ENCODE measurements around the gene CTNNA3.

Gene CTNNA3

DNA sequence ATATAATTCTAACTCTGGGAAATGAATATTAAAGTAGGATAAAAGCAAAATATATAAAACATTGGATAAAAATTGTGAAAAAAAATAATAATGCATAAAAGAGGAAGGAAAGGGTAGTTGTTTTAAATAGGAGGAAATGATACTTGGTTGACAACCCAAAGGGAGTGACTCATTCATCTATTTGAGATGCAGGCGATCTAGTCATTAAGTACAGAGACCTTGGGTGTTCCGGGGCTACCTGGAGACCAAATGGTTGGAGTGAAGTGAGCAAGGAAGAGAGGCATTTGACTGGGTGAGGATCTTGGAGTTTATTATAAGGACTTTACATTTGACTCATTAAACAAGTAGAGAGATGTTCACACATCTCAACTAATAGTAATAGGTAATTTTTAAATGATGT is 659.2 kb downstream of the CTNNA3 start:
- Histone ChIP-seq H3K4me3 (ENCODE audit: low read depth, low read length) (no peak overlapping the region), H3K36me3 (ENCODE audit: control insufficient read depth in 2 of 2, insufficient read depth in 1 of 2, low read length in 2 of 2) (no peaks in the 10 kb centered on the region), H3K27ac (ENCODE audit: extremely low read depth, low read depth, low read length) (no peak overlapping the region), H3K9me3 (ENCODE audit: control insufficient read depth, insufficient read depth, low read depth, low read length) (no peaks in the 10 kb centered on the region), H3K4me1 (ENCODE audit: control insufficient read depth, insufficient read depth, low read length) (no peaks in the 10 kb centered on the region)
- CTCF ChIA-PET: no interaction called here
- TF ChIP-seq RBAK (tag by site-specific recombination; IDR thresholded peaks at IDR 0.05): no peak
- TF ChIP-seq, protein P1, sequence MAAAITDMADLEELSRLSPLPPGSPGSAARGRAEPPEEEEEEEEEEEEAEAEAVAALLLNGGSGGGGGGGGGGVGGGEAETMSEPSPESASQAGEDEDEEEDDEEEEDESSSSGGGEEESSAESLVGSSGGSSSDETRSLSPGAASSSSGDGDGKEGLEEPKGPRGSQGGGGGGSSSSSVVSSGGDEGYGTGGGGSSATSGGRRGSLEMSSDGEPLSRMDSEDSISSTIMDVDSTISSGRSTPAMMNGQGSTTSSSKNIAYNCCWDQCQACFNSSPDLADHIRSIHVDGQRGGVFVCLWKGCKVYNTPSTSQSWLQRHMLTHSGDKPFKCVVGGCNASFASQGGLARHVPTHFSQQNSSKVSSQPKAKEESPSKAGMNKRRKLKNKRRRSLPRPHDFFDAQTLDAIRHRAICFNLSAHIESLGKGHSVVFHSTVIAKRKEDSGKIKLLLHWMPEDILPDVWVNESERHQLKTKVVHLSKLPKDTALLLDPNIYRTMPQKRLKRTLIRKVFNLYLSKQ (tag by site-specific recombination; IDR thresholded peaks at IDR 0.05; ENCODE audit: borderline replicate concordance): no peak
- POLR2A ChIA-PET: no interaction called here

DNA sequence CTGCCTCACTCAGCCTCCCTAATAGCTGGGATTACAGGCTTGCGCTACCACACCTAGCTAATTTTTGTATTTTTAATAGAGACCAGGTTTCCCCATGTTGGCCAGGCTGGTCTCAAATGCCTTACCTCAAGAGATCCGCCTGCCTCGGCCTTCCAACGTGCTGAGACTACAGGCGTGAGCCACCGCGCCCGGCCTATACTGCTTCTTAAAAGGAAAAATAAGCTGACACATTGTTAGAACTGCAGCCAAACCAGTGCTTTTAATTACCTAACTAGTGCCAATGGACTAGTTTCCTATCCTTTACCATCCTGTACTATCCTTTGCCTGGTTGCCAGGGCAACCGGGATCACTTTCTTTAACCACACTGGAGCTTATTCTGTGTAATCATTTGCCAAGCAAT is 662.1 kb downstream of the CTNNA3 start:
- no peak for TF ChIP-seq KLF10 (tag by site-specific recombination; IDR thresholded peaks at IDR 0.05)
- POLR2A ChIA-PET: no interaction called here
- Histone ChIP-seq H3K27ac (ENCODE audit: extremely low read depth, low read depth, low read length) (no peak overlapping the region), H3K9me3 (ENCODE audit: control insufficient read depth, insufficient read depth, low read depth, low read length) (no peaks in the 10 kb centered on the region), H3K36me3 (ENCODE audit: control insufficient read depth in 2 of 2, insufficient read depth in 1 of 2, low read length in 2 of 2) (no peaks in the 10 kb centered on the region), H3K4me1 (ENCODE audit: control insufficient read depth, insufficient read depth, low read length) (no peaks in the 10 kb centered on the region), H3K4me3 (ENCODE audit: low read depth, low read length) (no peak overlapping the region)
- CTCF ChIA-PET: no interaction called here

DNA sequence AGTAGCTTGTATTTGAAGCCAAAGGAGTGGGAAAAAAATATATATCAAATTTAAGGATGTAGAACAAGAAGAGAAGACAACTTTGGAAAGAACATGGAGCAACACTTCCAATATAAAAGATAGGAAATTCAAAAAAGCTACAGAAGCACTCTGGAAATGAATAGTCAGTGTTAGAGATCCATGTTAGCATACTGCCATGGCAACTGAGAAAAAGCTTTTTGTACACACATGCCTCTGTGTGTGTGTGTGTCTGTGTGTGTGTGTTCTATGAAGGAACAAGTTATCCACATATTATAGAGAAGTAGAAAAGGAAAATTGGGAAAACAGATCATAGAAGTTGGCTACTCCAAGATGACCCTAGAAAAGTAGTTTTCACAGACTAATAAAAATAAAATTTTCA is 673.9 kb downstream of the CTNNA3 start:
- no peaks in the 10 kb centered on the region for H3K4me1 ChIP-seq (ENCODE audit: control insufficient read depth, insufficient read depth, low read length)
- CTCF ChIA-PET: interaction anchor here (0.8 kb wide), 1 partner anchor 19 kb away, joined by 3 read pairs; no protein-coding TSS in a partner anchor
- H3K27ac ChIP-seq (ENCODE audit: extremely low read depth, low read depth, low read length): no peak overlapping the region
- POLR2A ChIA-PET: no interaction called here
- H3K9me3 ChIP-seq (ENCODE audit: control insufficient read depth, insufficient read depth, low read depth, low read length): no peaks in the 10 kb centered on the region
- H3K36me3 ChIP-seq (ENCODE audit: control insufficient read depth in 2 of 2, insufficient read depth in 1 of 2, low read length in 2 of 2): no peaks in the 10 kb centered on the region
- H3K4me3 ChIP-seq (ENCODE audit: low read depth, low read length): no peak overlapping the region
- TF ChIP-seq GLI4 (tag by site-specific recombination; IDR thresholded peaks at IDR 0.05) (no peak), ZNF830 (tag by site-specific recombination; IDR thresholded peaks at IDR 0.05; ENCODE audit: low read depth) (no peak), ZNF629 (tag by site-specific recombination; IDR thresholded peaks at IDR 0.05) (no peak), ZNF560 (tag by site-specific recombination; IDR thresholded peaks at IDR 0.05; ENCODE audit: borderline replicate concordance) (no peak), PBX3 (CRISPR knock-in tag; IDR thresholded peaks at IDR 0.05) (no peak), REPIN1 (tag by site-specific recombination; IDR thresholded peaks at IDR 0.05; ENCODE audit: low read depth) (no peak), ZNF561 (tag by site-specific recombination; IDR thresholded peaks at IDR 0.05; ENCODE audit: borderline replicate concordance) (no peak), ZFP37 (tag by site-specific recombination; IDR thresholded peaks at IDR 0.05) (no peak), ZNF433 (tag by site-specific recombination; IDR thresholded peaks at IDR 0.05; ENCODE audit: low read depth) (no peak), PATZ1 (tag by site-specific recombination; IDR thresholded peaks at IDR 0.05) (no peak), ZNF654 (tag by site-specific recombination; IDR thresholded peaks at IDR 0.05; ENCODE audit: low read depth) (no peak), HOXD13 (CRISPR knock-in tag; IDR thresholded peaks at IDR 0.05; ENCODE audit: borderline replicate concordance) (no peak), ZSCAN16 (tag by site-specific recombination; IDR thresholded peaks at IDR 0.05) (no peak), ZNF558 (tag by site-specific recombination; IDR thresholded peaks at IDR 0.05) (no peak)
- TF ChIP-seq, protein P2, sequence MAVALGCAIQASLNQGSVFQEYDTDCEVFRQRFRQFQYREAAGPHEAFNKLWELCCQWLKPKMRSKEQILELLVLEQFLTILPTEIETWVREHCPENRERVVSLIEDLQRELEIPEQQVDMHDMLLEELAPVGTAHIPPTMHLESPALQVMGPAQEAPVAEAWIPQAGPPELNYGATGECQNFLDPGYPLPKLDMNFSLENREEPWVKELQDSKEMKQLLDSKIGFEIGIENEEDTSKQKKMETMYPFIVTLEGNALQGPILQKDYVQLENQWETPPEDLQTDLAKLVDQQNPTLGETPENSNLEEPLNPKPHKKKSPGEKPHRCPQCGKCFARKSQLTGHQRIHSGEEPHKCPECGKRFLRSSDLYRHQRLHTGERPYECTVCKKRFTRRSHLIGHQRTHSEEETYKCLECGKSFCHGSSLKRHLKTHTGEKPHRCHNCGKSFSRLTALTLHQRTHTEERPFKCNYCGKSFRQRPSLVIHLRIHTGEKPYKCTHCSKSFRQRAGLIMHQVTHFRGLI (tag by site-specific recombination; IDR thresholded peaks at IDR 0.05): no peak
- TF ChIP-seq, protein P3, sequence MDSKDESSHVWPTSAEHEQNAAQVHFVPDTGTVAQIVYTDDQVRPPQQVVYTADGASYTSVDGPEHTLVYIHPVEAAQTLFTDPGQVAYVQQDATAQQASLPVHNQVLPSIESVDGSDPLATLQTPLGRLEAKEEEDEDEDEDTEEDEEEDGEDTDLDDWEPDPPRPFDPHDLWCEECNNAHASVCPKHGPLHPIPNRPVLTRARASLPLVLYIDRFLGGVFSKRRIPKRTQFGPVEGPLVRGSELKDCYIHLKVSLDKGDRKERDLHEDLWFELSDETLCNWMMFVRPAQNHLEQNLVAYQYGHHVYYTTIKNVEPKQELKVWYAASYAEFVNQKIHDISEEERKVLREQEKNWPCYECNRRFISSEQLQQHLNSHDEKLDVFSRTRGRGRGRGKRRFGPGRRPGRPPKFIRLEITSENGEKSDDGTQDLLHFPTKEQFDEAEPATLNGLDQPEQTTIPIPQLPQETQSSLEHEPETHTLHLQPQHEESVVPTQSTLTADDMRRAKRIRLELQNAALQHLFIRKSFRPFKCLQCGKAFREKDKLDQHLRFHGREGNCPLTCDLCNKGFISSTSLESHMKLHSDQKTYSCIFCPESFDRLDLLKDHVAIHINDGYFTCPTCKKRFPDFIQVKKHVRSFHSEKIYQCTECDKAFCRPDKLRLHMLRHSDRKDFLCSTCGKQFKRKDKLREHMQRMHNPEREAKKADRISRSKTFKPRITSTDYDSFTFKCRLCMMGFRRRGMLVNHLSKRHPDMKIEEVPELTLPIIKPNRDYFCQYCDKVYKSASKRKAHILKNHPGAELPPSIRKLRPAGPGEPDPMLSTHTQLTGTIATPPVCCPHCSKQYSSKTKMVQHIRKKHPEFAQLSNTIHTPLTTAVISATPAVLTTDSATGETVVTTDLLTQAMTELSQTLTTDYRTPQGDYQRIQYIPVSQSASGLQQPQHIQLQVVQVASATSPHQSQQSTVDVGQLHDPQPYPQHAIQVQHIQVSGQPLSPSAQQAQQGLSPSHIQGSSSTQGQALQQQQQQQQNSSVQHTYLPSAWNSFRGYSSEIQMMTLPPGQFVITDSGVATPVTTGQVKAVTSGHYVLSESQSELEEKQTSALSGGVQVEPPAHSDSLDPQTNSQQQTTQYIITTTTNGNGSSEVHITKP (tag by site-specific recombination; IDR thresholded peaks at IDR 0.05): no peak
